Stimulated activated CD4-positive, alpha-beta T cell treated with anti-CD3 and anti-CD28 coated beads, Interleukin-1b, Interleukin-23, amount 100 ng/mL, for 48 hours (primary cell): Measurements from ENCODE around the gene DNMT1.

ENCODE experiments used
- DNase-seq: peaks from one replicate; pipeline ENCODE4 v3.0.0-alpha.2; 2020

The DNMT1 gene

GRCh38 chr19:10089801-10090375, 104.9 kb downstream of the DNMT1 start:
- DNase-seq: no peak

- no peak for DNase-seq
Measured at GRCh38 chr19:10088949-10089554, 105.7 kb downstream of the DNMT1 start.

DNA sequence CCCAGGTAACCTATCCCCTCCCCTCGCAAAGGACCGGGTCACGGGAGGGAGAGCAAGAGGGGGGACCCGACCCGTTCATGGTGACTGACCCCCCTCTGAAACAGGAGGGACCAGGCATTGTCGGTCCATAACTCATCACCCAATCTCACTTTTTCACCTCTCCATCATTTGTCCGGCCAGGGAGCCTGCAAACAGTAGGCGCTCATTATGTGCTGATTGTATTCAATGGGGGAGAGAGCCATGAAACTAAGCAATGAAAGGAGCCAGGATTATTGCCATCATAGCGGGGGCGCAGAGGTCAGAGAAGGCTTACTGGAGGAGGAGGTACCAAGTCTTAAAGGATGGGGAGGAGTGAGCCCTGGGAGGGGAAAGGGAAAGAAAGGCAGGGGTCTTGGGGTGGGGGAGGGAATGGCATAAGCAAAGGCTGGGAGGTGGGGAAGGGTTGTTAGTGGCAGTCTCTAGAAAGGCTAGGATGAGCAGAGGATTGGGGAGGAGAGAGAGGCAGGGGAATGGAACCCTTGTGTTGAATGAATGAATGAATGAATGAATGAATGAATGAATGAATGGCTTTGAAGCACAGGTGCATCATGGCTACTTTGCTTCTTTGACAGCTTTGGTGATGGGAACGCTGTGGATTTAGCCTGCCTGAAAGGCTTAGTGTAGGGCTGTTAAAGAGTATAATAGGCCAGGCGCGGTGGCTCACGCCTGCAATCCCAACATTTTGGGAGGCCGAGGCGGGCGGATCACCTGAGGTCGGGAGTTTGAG, 107.3 kb downstream of the DNMT1 start:
- no peak for DNase-seq

GRCh38 chr19:10086591-10087192, 108.1 kb downstream of the DNMT1 start:
- DNase-seq: peak; percentile 39

GRCh38 chr19:10085641-10086590, 108.8 kb downstream of the DNMT1 start, which contains the start of gene SHFL:
SHFL (plus strand) TSS chr19:10086317; CDS start chr19:10086428, 111 bp downstream.
- DNase-seq: peak; percentile 76

GRCh38 chr19:10084803-10085202, 110.0 kb downstream of the DNMT1 start:
- DNase-seq: no peak

DNA sequence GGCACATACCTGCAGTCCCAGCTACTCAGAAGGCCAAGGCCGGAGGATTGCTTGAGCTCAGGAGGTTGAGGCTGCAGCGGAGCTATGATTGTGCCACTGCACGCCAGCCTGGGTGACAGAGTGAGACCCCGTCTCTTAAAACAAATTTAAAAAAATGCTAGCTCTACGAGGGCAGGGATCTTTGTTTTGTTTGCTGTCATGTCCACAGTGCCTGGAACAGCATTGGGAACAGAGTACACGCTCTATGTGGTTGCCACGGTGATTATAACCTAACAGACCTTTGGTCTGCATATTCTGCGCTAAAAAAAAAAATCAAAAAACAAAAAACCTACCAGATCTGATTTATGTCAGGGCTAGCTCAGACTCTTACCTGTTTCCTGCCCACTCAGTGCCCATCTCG, 110.8 kb downstream of the DNMT1 start:
- DNase-seq: no peak
